RPMI8226 (cell line): ENCODE results near the gene NPIPB5.
"Not testable (repeated sequence)": the region's sequence is repeated elsewhere in the genome, so short reads cannot be mapped to it uniquely, and the experiment has no call there.

Source experiments
- DNase-seq: peaks from one replicate; pipeline ENCODE4 v3.0.0-alpha.2; 2015

NPIPB5 gene

GRCh38 chr16:22510591-22510990 is at the start of gene NPIPB5:
Gene NPIPB5 (plus strand): TSS chr16:22510891. CDS start chr16:22513802, 2,911 bp downstream.
- not testable (repeated sequence) for DNase-seq

GRCh38 chr16:22468846-22469245 is 41.8 kb upstream of the NPIPB5 start:
- not testable (repeated sequence) for DNase-seq

GRCh38 chr16:22537996-22538395 is 27.3 kb downstream of the NPIPB5 start:
- not testable (repeated sequence) for DNase-seq

- DNase-seq = not testable (repeated sequence)
These were observed 34.1 kb downstream of the NPIPB5 start for GRCh38 chr16:22544809-22545208.

- not testable (repeated sequence) for DNase-seq
These were observed 35.9 kb downstream of the NPIPB5 start for GRCh38 chr16:22546630-22547029.

GRCh38 chr16:22547170-22547765 is 36.6 kb downstream of the NPIPB5 start:
- DNase-seq = not testable (repeated sequence)

GRCh38 chr16:22549853-22550252 is 39.2 kb downstream of the NPIPB5 start:
- DNase-seq = not testable (repeated sequence)

GRCh38 chr16:22551143-22551542 is 40.5 kb downstream of the NPIPB5 start:
- DNase-seq = not testable (repeated sequence)

- not testable (repeated sequence) for DNase-seq
These were observed 41.0 kb downstream of the NPIPB5 start for GRCh38 chr16:22551651-22552050.

- not testable (repeated sequence) for DNase-seq
These were observed 46.1 kb downstream of the NPIPB5 start for GRCh38 chr16:22556759-22557158.
